Measurements from ENCODE around the gene MZB1.

GRCh38 chr5:139392678-139393496 is 3.2 kb upstream of the MZB1 start:
- TF ChIP-seq POLR2A (IDR thresholded peaks at IDR 0.05; ENCODE audit: low read length) (no peak), CTCF (IDR thresholded peaks at IDR 0.05) (peak; percentile 86), CBX8 (IDR thresholded peaks at IDR 0.05) (no peak), MAX (IDR thresholded peaks at IDR 0.05) (peak; percentile 46; the same call in 1 of the 2 replicates), ESRRA (IDR thresholded peaks at IDR 0.05; ENCODE audit: borderline replicate concordance, low read length) (no peak), EP300 (IDR thresholded peaks at IDR 0.05) (no peak), KDM1A (IDR thresholded peaks at IDR 0.05; ENCODE audit: low read depth) (no peak), FOXS1 (CRISPR knock-in tag; IDR thresholded peaks at IDR 0.05) (no peak), PHF8 (IDR thresholded peaks at IDR 0.05; ENCODE audit: borderline replicate concordance, low read depth) (no peak), JUN (IDR thresholded peaks at IDR 0.05) (peak in 1 of 2 experiments; percentile 28; a peak in 2 of 5 replicates), REST (IDR thresholded peaks at IDR 0.05) (0 out of 2 replicates have a peak, but pooled peaks have one; percentile 40), CHD4 (IDR thresholded peaks at IDR 0.05; ENCODE audit: borderline replicate concordance) (no peak)
